PC-9 (cell line): Measurements from ENCODE around the gene WNK2. TPM values are rescaled to one million over a fixed set of nuclear protein-coding genes. Genes with fewer than 3 reads are reported as not detected.

ENCODE experiments used
- BruUV-seq: library from RNA; stranded (reverse); fragments of 400-500 nt; replicated peaks from 2 replicates; lab custom pipeline; 2021; lab: Mats Ljungman, UMichigan
- CTCF ChIA-PET: fragments of 300-600 bp; sonication (Branson Sonifier 250); formaldehyde crosslinking; loops from one replicate; lab custom pipeline; 2022; ENCODE audit warnings: antibody characterized with exemption; lab: Charles Lee
- POLR2A ChIA-PET: fragments of 300-600 bp; sonication (Branson Sonifier 250); formaldehyde crosslinking; loops from one replicate; lab custom pipeline; 2022; ENCODE audit warnings: antibody characterized with exemption; ENCODE audit not compliant: unreplicated experiment; lab: Charles Lee
- DNase-seq, 2 experiments: peaks; one replicate each; pipeline versions ENCODE4 v3.0.0 to v3.0.0-alpha.2; 2015 to 2022; ENCODE audit warnings: mixed read lengths in 1 of 2
- H2AFZ ChIP-seq: fragments of 200-600 bp; sonication (generic); 2 replicates; pipeline ENCODE4 v1.8.1; 2017; ENCODE audit warnings: antibody characterized with exemption
- H3F3A ChIP-seq: fragments of 200-600 bp; sonication (generic); 2 replicates; pipeline ENCODE4 v1.8.1; 2017; ENCODE audit warnings: antibody characterized with exemption, mild to moderate bottlenecking, low read depth; ENCODE audit not compliant: insufficient read depth
- H3K27ac ChIP-seq: fragments of 200-600 bp; sonication (generic); 2 replicates; pipeline ENCODE4 v1.6.1; 2016; ENCODE audit warnings: mixed run types
- H3K27me3 ChIP-seq: fragments of 200-600 bp; sonication (generic); 2 replicates; pipeline ENCODE4 v1.6.1; 2016; ENCODE audit warnings: low read depth, mixed run types; ENCODE audit not compliant: insufficient read depth
- H3K36me3 ChIP-seq: fragments of 200-600 bp; sonication (generic); 2 replicates; pipeline ENCODE4 v1.6.1; 2016; ENCODE audit warnings: low read depth, mixed run types
- H3K4me1 ChIP-seq: fragments of 200-600 bp; sonication (generic); replicated peaks from 2 replicates; pipeline ENCODE4 v1.6.1; 2016; ENCODE audit warnings: mixed run types; ENCODE audit not compliant: insufficient read depth
- H3K4me2 ChIP-seq: fragments of 200-600 bp; sonication (generic); 2 replicates; pipeline ENCODE4 v1.6.1; 2017; ENCODE audit warnings: mixed run types
- H3K4me3 ChIP-seq: fragments of 200-600 bp; sonication (generic); 2 replicates; pipeline ENCODE4 v1.6.1; 2016; ENCODE audit warnings: mixed run types
- H3K79me2 ChIP-seq: fragments of 200-600 bp; sonication (generic); 2 replicates; pipeline ENCODE4 v1.6.1; 2017; ENCODE audit warnings: low read depth, mixed run types
- H3K9me2 ChIP-seq: fragments of 200-600 bp; sonication (generic); 2 replicates; pipeline ENCODE4 v1.8.1; 2017; ENCODE audit warnings: mild to moderate bottlenecking; ENCODE audit not compliant: insufficient read depth
- H3K9me3 ChIP-seq: fragments of 200-600 bp; sonication (generic); 2 replicates; pipeline ENCODE4 v1.8.1; 2016; ENCODE audit warnings: low read depth; ENCODE audit not compliant: insufficient read depth
- H4K20me1 ChIP-seq: fragments of 200-600 bp; sonication (generic); 2 replicates; pipeline ENCODE4 v1.8.1; 2017; ENCODE audit not compliant: insufficient read depth
- EZH2 ChIP-seq: fragments of 200-600 bp; sonication (generic); IDR thresholded peaks from 2 replicates; pipeline ENCODE4 v1.8.0; 2017; ENCODE audit warnings: antibody characterized with exemption, low read depth
- intact Hi-C: fragments of 100-400 bp; cut with micrococcal nuclease; formaldehyde crosslinking; loops from one replicate; pipeline ENCODE4 v1.10.0; 2022; ENCODE audit not compliant: unreplicated experiment
- total RNA-seq: library from RNA; stranded (reverse); gene quantifications from 2 replicates; pipeline ENCODE4 v1.2.3, GENCODE V29; 2021
- TF ChIP-seq, protein P1 (sequence below): fragments of 200-600 bp; sonication (generic); conservative IDR thresholded peaks from 2 replicates; pipeline ENCODE4 v1.6.1; 2017; ENCODE audit warnings: mixed run types, antibody characterized with exemption, mild to moderate bottlenecking, moderate library complexity

Gene WNK2
- total RNA-seq, 1 experiment from 2014 or later, result 44.6 TPM

DNA sequence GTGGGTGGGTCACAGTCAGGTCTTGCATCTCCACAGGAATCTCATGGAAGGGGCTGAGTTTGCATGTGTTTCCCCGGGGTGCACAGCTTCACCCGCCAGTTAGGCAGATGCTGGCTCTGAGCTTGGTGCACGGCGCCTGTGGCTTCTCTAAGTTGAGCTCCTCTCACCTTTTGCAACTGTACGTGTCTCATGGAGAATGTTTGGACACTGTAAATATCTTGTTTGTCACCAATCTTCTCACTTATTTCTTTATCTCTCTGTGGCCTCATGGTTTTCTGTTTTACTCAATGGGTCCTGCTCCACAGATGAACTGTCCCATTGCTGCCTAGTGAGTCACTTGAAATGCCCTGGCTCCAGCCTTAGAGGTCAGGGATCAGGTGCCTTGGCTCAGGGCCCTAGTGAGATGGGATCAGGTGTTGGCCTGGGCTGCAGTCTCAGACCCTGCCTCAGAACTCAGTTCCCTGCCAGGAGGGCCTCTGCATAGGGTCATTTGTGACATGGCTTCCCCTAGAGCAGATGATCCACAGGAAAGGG, 61.6 kb downstream of the WNK2 start:
- Histone ChIP-seq H3K4me2 (peak overlapping the region; percentile 58), H3K27me3 (no peaks in the 10 kb centered on the region), H4K20me1 (no peaks in the 10 kb centered on the region), H3K9me3 (no peaks in the 10 kb centered on the region), H3K36me3 (no peaks in the 10 kb centered on the region), H3K79me2 (no peaks in the 10 kb centered on the region), H3K9me2 (no peaks in the 10 kb centered on the region), H3K4me1 (peaks cover 43% of the 10 kb centered on the region), H3K4me3 (no peak overlapping the region), H3K27ac (peak overlapping the region; percentile 90), H2AFZ (peak overlapping the region; percentile 12; the same call in 1 of the 2 replicates), H3F3A (peaks cover 22% of the 10 kb centered on the region; the same call in 1 of the 2 replicates)
- intact Hi-C loops, result loop anchor here (1.0 kb wide), 3 partner anchors 27 to 85 kb away; no protein-coding TSS in a partner anchor
- ChIA-PET CTCF (no interaction called here), POLR2A (interaction anchor here (0.7 kb wide), 1 partner anchor 28 kb away, joined by 4 read pairs; no protein-coding TSS in a partner anchor)
- BruUV-seq, result no TSS peak
- DNase-seq, result peak; percentile 70 to 79
- no peak for TF ChIP-seq EZH2
- TF ChIP-seq, protein P1, sequence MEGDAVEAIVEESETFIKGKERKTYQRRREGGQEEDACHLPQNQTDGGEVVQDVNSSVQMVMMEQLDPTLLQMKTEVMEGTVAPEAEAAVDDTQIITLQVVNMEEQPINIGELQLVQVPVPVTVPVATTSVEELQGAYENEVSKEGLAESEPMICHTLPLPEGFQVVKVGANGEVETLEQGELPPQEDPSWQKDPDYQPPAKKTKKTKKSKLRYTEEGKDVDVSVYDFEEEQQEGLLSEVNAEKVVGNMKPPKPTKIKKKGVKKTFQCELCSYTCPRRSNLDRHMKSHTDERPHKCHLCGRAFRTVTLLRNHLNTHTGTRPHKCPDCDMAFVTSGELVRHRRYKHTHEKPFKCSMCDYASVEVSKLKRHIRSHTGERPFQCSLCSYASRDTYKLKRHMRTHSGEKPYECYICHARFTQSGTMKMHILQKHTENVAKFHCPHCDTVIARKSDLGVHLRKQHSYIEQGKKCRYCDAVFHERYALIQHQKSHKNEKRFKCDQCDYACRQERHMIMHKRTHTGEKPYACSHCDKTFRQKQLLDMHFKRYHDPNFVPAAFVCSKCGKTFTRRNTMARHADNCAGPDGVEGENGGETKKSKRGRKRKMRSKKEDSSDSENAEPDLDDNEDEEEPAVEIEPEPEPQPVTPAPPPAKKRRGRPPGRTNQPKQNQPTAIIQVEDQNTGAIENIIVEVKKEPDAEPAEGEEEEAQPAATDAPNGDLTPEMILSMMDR, result no peak

DNA sequence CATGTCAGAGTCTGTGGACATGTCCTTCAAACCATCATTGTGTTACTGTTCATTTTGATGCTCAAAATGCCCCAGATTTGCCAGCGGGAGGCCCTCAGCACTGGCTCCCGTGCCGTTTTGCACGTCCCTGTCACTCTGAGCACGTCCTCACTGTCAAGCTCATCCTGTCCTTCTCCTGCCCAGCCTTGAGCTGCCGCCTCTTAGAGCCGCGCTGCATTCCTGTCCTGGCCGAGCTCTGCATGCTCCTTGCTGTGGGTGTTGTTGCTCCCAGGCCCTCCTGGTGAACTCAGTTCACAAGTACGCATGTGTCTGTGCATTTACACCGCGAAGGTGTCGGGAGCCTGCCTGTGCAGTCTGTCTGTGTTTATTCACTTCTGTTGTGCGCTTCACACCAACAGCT, 62.2 kb downstream of the WNK2 start:
- Histone ChIP-seq H3K4me1 (peaks cover 43% of the 10 kb centered on the region), H2AFZ (no peak overlapping the region), H3F3A (peaks cover 22% of the 10 kb centered on the region; the same call in 1 of the 2 replicates), H3K4me3 (no peak overlapping the region), H3K27ac (no peak overlapping the region), H3K9me2 (no peaks in the 10 kb centered on the region), H3K36me3 (no peaks in the 10 kb centered on the region), H3K4me2 (peak overlapping the region; percentile 58; the same call in 1 of the 2 replicates), H3K79me2 (no peaks in the 10 kb centered on the region), H4K20me1 (no peaks in the 10 kb centered on the region), H3K27me3 (no peaks in the 10 kb centered on the region), H3K9me3 (no peaks in the 10 kb centered on the region)
- no TSS peak for BruUV-seq
- ChIA-PET CTCF (interaction anchor here (0.8 kb wide), 1 partner anchor 60 kb away, joined by 4 read pairs; no protein-coding TSS in a partner anchor), POLR2A (interaction anchor here (0.6 kb wide), 1 partner anchor 10 kb away, joined by 3 read pairs; no protein-coding TSS in a partner anchor)
- intact Hi-C loops, result no loop called here
- no peak for TF ChIP-seq EZH2
- TF ChIP-seq, protein P1, result no peak
- no peak for DNase-seq

DNA sequence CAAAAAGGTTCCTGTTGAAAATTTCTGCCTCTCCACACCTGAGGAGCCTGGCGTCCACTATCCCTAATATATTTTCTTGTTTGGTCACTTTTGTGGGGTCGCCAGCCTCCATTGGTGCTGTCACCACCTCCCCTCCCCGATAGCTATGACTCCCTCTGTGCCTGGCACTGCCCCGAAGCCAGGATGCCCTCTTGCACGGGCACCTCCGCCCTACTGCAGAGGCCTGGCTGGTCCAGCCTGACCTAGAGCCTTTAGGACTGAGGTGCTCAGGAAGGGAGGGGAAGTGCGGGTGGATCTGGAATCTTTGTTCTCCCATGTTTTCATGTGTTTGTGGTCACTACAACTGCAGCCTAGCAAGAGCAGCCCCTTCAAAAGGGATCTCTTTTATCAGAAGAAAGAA, 62.6 kb downstream of the WNK2 start:
- H3K36me3 ChIP-seq, result no peaks in the 10 kb centered on the region
- no peaks in the 10 kb centered on the region for H3K79me2 ChIP-seq
- peaks cover 22% of the 10 kb centered on the region; the same call in 1 of the 2 replicates for H3F3A ChIP-seq
- no peak overlapping the region for H2AFZ ChIP-seq
- intact Hi-C loops, result no loop called here
- no peak overlapping the region for H3K27ac ChIP-seq
- peak in 1 of 2 experiments; percentile 13 for DNase-seq
- no TSS peak for BruUV-seq
- no peaks in the 10 kb centered on the region for H3K9me3 ChIP-seq
- H3K9me2 ChIP-seq, result no peaks in the 10 kb centered on the region
- H3K4me1 ChIP-seq, result peaks cover 43% of the 10 kb centered on the region
- H3K27me3 ChIP-seq, result no peaks in the 10 kb centered on the region
- no peak overlapping the region for H3K4me2 ChIP-seq
- H3K4me3 ChIP-seq, result no peak overlapping the region
- POLR2A ChIA-PET, result interaction anchor here (0.6 kb wide), 1 partner anchor 10 kb away, joined by 3 read pairs; no protein-coding TSS in a partner anchor
- H4K20me1 ChIP-seq, result no peaks in the 10 kb centered on the region
- CTCF ChIA-PET, result interaction anchor here (0.8 kb wide), 1 partner anchor 60 kb away, joined by 4 read pairs; no protein-coding TSS in a partner anchor
- TF ChIP-seq EZH2, result no peak
- TF ChIP-seq, protein P1, result no peak
